ENCODE measurements around the gene TSHR. TPM values are rescaled to one million over a fixed set of nuclear protein-coding genes. Genes with fewer than 3 reads are reported as not detected.

The TSHR gene
- total RNA-seq, 2 experiments from 2014 or later = not detected

DNA sequence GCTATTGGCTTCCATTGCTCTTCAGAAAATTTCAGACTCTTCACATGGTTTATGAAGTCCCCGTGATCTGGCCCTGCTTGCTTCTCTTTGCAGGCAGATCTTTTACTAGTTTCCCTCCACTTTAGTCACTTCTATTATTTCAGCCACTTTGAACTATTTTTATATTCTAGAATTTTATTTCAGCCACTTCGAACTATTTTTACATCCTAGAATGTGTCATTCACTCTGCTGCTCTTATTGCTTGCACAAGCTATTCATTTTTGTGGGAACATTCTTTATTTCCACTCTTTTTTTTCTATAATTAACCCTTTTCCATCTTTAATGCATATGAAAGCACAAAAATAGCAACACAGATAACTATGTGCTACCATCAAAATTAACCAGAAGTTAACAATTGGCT, 24.5 kb downstream of the TSHR start:
- Mint-ChIP-seq H3K9me3 (no peaks in the 10 kb centered on the region), H3K27ac (no peak overlapping the region), H3K4me1 (ENCODE audit: low read depth) (peaks cover 6% of the 10 kb centered on the region), H3K36me3 (ENCODE audit: low read depth) (no peaks in the 10 kb centered on the region), H3K4me3 (no peak overlapping the region), H3K27me3 (ENCODE audit: low read depth) (peaks cover 2% of the 10 kb centered on the region)
- intact Hi-C loops (cut with micrococcal nuclease) = loop anchor here (1.0 kb wide), 1 partner anchor 10 kb away; no protein-coding TSS in a partner anchor
- DNase-seq = no peak
- CTCF ChIA-PET = interaction anchor here (0.7 to 5.4 kb wide), 2 partner anchors 7 to 93 kb away, joined by 3 to 38 read pairs; no protein-coding TSS in a partner anchor

DNA sequence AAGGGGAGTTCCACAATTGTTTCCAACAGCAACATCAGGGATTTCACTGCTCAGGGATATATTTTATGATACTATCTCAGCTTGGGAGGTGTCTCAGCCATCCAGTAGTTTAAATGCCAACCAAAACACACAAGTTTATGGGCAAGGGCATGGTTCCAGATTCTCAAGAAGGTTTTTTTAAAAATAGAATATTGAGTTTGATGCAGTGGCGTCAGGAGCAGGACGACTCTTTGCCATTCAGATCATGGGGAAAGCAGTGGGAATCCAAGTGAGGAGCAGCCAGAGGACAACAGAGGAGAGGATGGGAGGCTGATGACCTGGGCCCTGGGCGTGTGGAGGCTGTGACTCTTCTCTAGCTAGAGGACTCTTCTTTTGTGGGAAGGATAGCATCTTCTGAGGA, 25.7 kb downstream of the TSHR start:
- Mint-ChIP-seq H3K4me3 (no peak overlapping the region), H3K27ac (no peak overlapping the region), H3K27me3 (ENCODE audit: low read depth) (peaks cover 9% of the 10 kb centered on the region), H3K4me1 (ENCODE audit: low read depth) (peaks cover 6% of the 10 kb centered on the region), H3K36me3 (ENCODE audit: low read depth) (no peaks in the 10 kb centered on the region), H3K9me3 (no peaks in the 10 kb centered on the region)
- intact Hi-C loops (cut with micrococcal nuclease) = no loop called here
- no peak for DNase-seq
- CTCF ChIA-PET = no interaction called here

DNA sequence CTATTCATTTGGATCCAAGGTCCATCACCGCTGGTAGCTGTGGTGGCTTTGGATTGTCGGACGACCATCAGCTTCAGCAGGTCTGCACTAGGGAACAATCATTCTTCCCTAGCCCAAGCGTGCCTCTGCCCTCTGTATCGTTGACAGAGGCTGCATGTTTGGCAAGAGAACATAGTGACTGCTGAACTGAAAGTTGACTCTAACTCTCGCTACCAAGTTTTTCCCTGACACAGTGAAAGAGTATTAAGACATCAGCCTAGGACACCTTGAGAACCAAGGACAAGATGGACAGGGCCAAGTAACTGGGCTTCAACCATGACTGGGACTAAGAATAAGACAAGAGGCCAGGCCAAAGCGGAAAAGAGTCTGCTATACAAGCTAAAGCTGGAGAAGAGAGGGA, 26.3 kb downstream of the TSHR start:
- Mint-ChIP-seq H3K4me3 (no peak overlapping the region), H3K4me1 (ENCODE audit: low read depth) (peaks cover 6% of the 10 kb centered on the region), H3K9me3 (no peaks in the 10 kb centered on the region), H3K27ac (no peak overlapping the region), H3K27me3 (ENCODE audit: low read depth) (peaks cover 9% of the 10 kb centered on the region), H3K36me3 (ENCODE audit: low read depth) (no peaks in the 10 kb centered on the region)
- intact Hi-C loops (cut with micrococcal nuclease) = no loop called here
- CTCF ChIA-PET = no interaction called here
- DNase-seq = no peak

DNA sequence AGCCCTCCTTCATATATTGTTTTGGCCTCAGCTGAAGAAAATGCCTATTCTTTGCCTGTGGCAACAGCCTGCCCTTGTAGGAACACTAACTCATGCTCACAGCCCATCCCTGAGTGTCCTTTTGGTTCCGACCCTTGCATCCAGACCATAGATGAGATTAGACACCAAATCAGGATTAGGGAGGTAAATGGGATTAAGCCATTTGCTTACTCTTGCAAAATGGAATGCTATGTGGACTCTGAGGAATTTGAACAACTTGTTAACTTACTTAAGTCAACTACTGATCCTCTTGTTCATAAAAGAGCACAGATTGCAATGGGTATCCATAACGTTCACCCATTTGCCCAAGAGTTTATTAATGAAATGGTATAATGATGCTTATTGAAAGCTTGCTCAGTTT, 27.3 kb downstream of the TSHR start:
- Mint-ChIP-seq H3K4me3 (no peak overlapping the region), H3K9me3 (no peaks in the 10 kb centered on the region), H3K4me1 (ENCODE audit: low read depth) (peaks cover 6% of the 10 kb centered on the region), H3K27me3 (ENCODE audit: low read depth) (peaks cover 9% of the 10 kb centered on the region), H3K36me3 (ENCODE audit: low read depth) (no peaks in the 10 kb centered on the region), H3K27ac (no peak overlapping the region)
- intact Hi-C loops (cut with micrococcal nuclease) = no loop called here
- no peak for DNase-seq
- CTCF ChIA-PET = no interaction called here

DNA sequence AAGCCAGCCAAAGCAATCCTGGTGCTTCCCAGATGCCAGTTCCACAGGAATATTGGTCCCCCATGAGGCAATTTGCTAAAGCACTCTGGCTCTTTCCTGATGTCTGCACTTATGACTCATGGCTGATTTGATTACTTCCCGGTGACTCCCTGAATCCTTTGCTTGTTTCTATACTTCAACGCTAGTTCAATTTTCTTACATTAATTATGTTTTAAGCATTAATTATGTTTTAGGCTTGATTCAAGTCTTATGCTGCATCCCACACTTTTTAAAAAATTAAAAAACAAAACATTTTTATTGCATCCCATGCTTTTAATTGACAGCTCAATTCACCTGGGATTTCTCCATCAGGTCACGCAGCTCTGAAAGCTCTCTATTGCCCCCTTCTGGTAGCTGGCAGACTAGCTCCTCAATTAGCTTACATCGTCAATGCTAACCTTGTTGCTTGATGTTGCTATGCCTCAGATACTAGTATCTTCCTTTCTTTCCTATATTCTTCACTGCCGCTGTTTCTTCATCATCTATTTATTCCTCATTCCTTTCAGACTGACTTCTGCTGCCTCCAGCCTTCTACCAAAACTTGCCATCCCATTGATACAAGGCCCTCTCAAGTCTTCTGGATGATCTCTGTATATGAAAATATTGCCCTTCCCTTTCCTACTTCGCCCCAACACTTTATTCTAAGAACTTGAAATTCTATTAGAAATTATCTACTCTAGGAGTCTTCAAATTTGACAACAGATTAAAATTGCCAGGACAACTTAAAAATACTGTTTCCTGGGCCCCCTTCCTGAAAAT, 32.0 kb downstream of the TSHR start:
- no peaks in the 10 kb centered on the region for H3K36me3 Mint-ChIP-seq (ENCODE audit: low read depth)
- intact Hi-C loops (cut with micrococcal nuclease) = loop anchor here (1.0 to 5.0 kb wide), 8 partner anchors 33 to 930 kb away; partner anchors contain the start of gene GTF2A1
- no peak overlapping the region for H3K4me3 Mint-ChIP-seq
- CTCF ChIA-PET = interaction anchor here (0.6 to 5.9 kb wide), 27 partner anchors 9 to 477 kb away, joined by 3 to 82 read pairs (median 5); partner anchors contain the start of genes CEP128 and TSHR
- H3K27ac Mint-ChIP-seq = no peak overlapping the region
- H3K4me1 Mint-ChIP-seq (ENCODE audit: low read depth) = no peaks in the 10 kb centered on the region
- no peaks in the 10 kb centered on the region for H3K9me3 Mint-ChIP-seq
- peak; percentile 80 for DNase-seq
- peaks cover 10% of the 10 kb centered on the region for H3K27me3 Mint-ChIP-seq (ENCODE audit: low read depth)

DNA sequence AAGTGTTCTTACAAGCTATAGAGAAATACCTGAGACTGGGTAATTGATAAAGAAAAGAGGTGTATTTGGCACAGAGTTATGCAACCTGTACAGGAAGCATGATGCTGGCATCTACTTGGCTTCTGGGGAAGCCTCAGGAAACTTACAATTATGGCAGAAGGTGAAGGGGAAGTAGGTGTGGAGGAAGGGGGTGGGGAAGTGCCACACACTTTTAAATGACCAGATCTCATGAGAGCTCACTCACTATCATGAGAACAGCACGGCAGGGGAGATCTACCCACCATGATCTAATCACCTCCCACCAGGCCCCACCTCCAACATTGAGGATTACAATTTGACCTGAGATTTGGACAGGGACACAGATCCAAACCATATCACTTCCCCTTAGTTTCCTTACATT, 32.8 kb downstream of the TSHR start:
- Mint-ChIP-seq H3K27me3 (ENCODE audit: low read depth) (peaks cover 11% of the 10 kb centered on the region), H3K9me3 (no peaks in the 10 kb centered on the region), H3K4me1 (ENCODE audit: low read depth) (no peaks in the 10 kb centered on the region), H3K4me3 (no peak overlapping the region), H3K36me3 (ENCODE audit: low read depth) (no peaks in the 10 kb centered on the region), H3K27ac (no peak overlapping the region)
- DNase-seq = no peak
- intact Hi-C loops (cut with micrococcal nuclease) = loop anchor here (1.0 to 5.0 kb wide), 5 partner anchors 41 to 931 kb away; partner anchors contain the start of gene GTF2A1
- CTCF ChIA-PET = interaction anchor here (1.2 to 5.9 kb wide), 13 partner anchors 9 to 476 kb away, joined by 3 to 82 read pairs (median 15); partner anchors contain the start of genes CEP128 and TSHR

DNA sequence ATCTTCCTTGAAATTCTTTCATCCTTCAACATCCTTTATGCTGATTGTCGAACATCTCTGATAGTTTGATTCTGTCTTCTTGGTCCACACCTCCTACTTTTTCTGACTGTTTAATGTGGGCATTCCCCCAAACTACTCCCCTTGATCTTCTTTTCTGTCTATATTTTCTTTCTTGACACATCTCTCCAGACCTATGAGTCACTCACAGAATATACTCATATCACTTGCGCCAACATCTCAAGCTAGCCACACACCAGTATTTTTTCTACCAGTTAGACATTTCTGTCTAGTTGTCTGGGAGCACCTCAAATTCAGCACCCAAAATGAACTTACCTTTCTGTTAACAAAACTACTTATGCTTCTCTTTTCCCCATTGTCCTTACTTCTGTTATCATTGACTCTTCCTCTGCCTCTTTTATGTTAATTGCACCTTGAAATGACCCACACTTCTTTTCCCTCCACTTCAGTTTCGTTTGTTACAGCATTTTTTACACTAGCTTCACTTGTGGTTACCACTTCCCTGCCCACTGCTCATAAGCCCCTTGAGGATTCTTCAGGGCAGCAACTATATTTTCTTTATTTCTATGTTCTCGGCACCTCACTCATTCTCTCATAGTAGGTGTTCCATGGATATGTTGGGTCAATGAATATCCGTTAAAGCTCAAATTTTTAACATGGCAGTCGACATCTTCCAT, 33.5 kb downstream of the TSHR start:
- peak; percentile 15 for DNase-seq
- H3K27me3 Mint-ChIP-seq (ENCODE audit: low read depth) = peaks cover 11% of the 10 kb centered on the region

DNA sequence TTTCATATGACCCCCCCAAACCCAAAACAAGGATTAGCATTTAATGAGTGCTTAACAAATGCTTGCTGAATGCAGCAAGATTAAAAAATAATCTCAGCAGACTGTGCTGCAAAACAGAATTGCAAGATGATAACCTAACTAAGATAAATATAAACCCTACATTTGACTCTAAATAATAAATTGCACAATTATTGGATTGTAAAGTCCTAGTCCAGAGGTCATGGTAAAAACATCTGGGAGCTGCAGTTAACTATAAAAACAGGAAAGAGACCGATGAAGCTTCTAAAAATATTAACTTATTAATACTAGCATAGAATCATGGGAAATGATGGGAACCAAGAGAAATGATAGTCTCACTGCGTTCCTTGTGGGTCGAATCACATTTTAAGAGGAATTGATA, 37.2 kb downstream of the TSHR start:
- Mint-ChIP-seq H3K27ac (no peak overlapping the region), H3K4me3 (no peak overlapping the region), H3K4me1 (ENCODE audit: low read depth) (peaks cover 7% of the 10 kb centered on the region), H3K9me3 (no peaks in the 10 kb centered on the region), H3K36me3 (ENCODE audit: low read depth) (no peaks in the 10 kb centered on the region), H3K27me3 (ENCODE audit: low read depth) (peaks cover 14% of the 10 kb centered on the region)
- DNase-seq = no peak
- CTCF ChIA-PET = interaction anchor here (1.3 to 1.4 kb wide), 2 partner anchors 35 to 178 kb away, joined by 3 to 8 read pairs; no protein-coding TSS in a partner anchor
- intact Hi-C loops (cut with micrococcal nuclease) = no loop called here

More for the DNA sequence above, 33.5 kb downstream of the TSHR start:
- H3K4me3 Mint-ChIP-seq = no peak overlapping the region
- no peaks in the 10 kb centered on the region for H3K9me3 Mint-ChIP-seq
- no peaks in the 10 kb centered on the region for H3K36me3 Mint-ChIP-seq (ENCODE audit: low read depth)
- H3K27ac Mint-ChIP-seq = no peak overlapping the region
- intact Hi-C loops (cut with micrococcal nuclease) = loop anchor here (1.0 to 5.0 kb wide), 5 partner anchors 42 to 932 kb away; partner anchors contain the start of gene GTF2A1
- no peaks in the 10 kb centered on the region for H3K4me1 Mint-ChIP-seq (ENCODE audit: low read depth)
- CTCF ChIA-PET = interaction anchor here (0.6 to 5.9 kb wide), 11 partner anchors 10 to 928 kb away, joined by 3 to 82 read pairs (median 4); partner anchors contain the start of genes CEP128 and TSHR

DNA sequence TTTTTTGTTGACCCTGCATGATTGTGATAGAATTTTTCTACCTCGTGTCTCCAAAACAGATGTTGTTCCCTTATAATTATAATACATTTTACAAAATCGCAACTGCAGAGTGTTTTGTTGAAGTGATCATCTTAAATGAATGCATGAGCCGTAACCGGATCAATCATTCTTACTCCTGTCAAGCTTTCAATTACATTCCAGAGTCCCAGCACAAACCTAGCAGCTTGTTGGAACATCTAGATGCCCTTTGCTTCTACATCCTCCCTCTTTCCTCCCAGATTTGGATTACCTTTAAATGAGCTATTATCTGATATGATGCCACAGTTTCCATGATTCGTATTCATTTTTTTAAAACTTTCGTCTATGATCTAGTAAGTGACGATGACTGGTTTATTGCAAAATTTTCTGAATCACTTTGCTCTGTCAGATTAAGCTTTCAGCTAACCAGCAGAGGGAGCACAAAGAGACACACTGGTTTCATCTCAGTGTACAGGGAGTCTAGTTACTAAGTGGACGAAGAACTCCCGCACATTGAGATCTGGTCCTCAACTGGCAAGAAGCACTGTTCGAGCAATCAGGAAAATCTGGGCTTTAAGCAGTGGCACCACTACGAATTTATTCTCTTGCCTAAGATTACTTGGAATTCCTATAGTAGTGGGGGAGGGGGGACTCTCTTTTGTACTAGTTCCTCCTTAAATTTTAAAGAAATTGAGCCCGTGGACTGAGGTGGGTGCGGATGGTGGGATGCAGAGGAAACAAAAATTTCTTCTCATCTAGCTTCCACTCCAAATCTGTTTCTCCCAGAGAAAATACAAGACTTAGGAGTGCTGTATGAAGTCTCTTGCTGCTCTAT, 40.9 kb downstream of the TSHR start:
- H3K4me1 Mint-ChIP-seq (ENCODE audit: low read depth) = peaks cover 7% of the 10 kb centered on the region
- CTCF ChIA-PET = interaction anchor here (0.6 to 2.3 kb wide), 19 partner anchors 10 to 468 kb away, joined by 3 to 39 read pairs (median 4); partner anchors contain the start of gene TSHR
- intact Hi-C loops (cut with micrococcal nuclease) = loop anchor here (1.0 to 2.0 kb wide), 7 partner anchors 67 to 469 kb away; no protein-coding TSS in a partner anchor
- H3K36me3 Mint-ChIP-seq (ENCODE audit: low read depth) = no peaks in the 10 kb centered on the region
- no peak overlapping the region for H3K4me3 Mint-ChIP-seq
- no peak overlapping the region for H3K27ac Mint-ChIP-seq
- no peaks in the 10 kb centered on the region for H3K9me3 Mint-ChIP-seq
- DNase-seq = peak; percentile 38
- peaks cover 14% of the 10 kb centered on the region for H3K27me3 Mint-ChIP-seq (ENCODE audit: low read depth)

DNA sequence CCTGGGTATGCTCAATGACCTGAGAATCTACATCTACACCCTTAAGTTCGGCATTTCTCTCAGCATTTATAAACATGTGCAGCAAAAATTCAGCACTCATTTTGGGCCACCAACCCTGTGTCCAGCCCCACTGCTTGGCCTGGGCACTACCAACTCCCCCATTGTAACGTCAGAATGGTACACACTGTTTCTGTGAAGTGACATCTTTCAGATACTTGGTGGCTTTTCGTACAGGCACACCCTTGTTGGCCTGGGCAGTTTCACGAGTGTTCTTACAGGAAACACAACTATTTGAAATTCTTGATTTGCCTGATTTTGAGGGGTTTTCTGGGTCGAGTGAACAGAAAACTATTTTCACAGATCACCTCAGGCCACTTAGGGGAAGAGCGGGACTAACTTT, 46.0 kb downstream of the TSHR start:
- Mint-ChIP-seq H3K4me1 (ENCODE audit: low read depth) (peaks cover 2% of the 10 kb centered on the region), H3K27ac (no peak overlapping the region), H3K27me3 (ENCODE audit: low read depth) (peaks cover 4% of the 10 kb centered on the region), H3K9me3 (no peaks in the 10 kb centered on the region), H3K36me3 (ENCODE audit: low read depth) (no peaks in the 10 kb centered on the region), H3K4me3 (no peak overlapping the region)
- CTCF ChIA-PET = interaction anchor here (0.8 to 1.4 kb wide), 2 partner anchors 14 to 163 kb away, joined by 3 to 4 read pairs; no protein-coding TSS in a partner anchor
- no peak for DNase-seq
- intact Hi-C loops (cut with micrococcal nuclease) = no loop called here

DNA sequence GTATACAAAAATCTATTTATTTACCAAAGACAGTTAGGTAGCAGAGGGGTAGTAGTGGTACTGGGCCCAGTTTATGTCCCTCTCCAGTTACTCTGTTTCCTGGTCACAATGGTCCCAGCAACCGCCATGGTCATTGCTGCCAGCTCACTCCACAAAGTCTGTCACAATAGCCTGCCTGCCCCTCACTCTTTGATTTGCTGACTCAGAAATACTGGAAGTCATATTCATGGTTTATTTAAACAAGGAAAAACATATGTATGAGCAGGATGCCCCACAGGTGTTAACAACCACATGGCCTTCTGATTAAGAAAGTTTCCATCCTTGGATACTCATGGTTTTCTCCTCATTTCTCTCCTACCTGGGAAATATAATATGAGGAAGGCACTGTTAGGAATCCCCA, 49.2 kb downstream of the TSHR start:
- intact Hi-C loops (cut with micrococcal nuclease) = no loop called here
- H3K36me3 Mint-ChIP-seq (ENCODE audit: low read depth) = no peaks in the 10 kb centered on the region
- CTCF ChIA-PET = no interaction called here
- H3K9me3 Mint-ChIP-seq = no peaks in the 10 kb centered on the region
- H3K27me3 Mint-ChIP-seq (ENCODE audit: low read depth) = peaks cover 2% of the 10 kb centered on the region
- H3K4me1 Mint-ChIP-seq (ENCODE audit: low read depth) = no peaks in the 10 kb centered on the region
- H3K4me3 Mint-ChIP-seq = no peak overlapping the region
- DNase-seq = no peak
- H3K27ac Mint-ChIP-seq = no peak overlapping the region
